Activated CD4-positive, CD25-positive, alpha-beta regulatory T cell (primary cell): ENCODE measurements around the gene ZNF578.
A peak's percentile ranks its signal among the peaks of the same experiment; 100 is the strongest.
"Not testable (repeated sequence)": the region's sequence is repeated elsewhere in the genome, so short reads cannot be mapped to it uniquely, and the experiment has no call there.

Experiments
- DNase-seq, 4 experiments: peaks; one replicate each; lab custom pipeline; 2025; lab: John Stamatoyannopoulos, UW

ZNF578 gene

GRCh38 chr19:52453324-52454094, at the start of gene ZNF578:
TSS of gene ZNF578 (plus strand) at chr19:52453553. CDS start at chr19:52501846, 48,293 bp downstream.
- DNase-seq: peak; percentile 2 to 43 (median 33)

GRCh38 chr19:52410276-52410675, 43.1 kb upstream of the ZNF578 start:
- no peak for DNase-seq

DNA sequence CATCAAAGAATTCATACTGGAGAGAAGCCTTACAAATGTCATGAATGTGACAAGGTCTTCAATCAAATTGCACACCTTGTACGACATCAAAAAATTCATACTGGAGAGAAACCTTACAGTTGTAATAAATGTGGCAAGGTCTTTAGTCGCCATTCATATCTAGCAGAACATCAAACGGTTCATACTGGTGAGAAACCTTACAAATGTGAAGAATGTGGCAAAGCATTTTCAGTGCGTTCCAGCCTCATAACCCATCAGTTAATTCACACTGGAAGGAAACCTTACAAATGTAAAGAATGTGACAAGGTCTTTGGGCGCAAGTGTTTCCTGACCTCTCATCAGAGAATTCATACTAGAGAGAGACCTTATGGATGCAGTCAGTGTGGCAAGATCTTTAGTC, 37.6 kb upstream of the ZNF578 start:
- no peak for DNase-seq

DNA sequence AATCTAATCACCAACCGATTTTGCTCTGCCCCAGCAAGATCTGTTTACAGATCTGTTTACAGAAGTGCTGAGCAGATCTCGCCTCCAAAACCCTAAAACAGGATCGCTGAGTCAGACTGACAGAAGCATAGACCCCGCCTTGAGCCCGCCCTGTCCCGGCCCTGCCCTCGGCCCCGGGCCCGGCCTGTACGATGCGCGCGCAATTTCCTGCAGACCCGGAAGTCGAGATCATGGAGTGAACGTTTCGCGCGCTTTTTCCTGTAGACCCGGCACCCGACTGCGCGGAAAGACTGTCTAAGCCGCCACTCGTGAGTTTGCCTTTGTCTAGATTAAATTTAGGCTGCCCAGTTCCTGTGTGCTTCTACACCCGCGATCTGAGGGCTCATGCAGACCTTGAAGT, 24.4 kb upstream of the ZNF578 start, which contains the start of gene ZNF534:
ZNF534 (plus strand) TSS at position 212 of the 400 bp plus-strand sequence. CDS start 2,327 bp downstream, outside the sequence.
- no peak for DNase-seq

DNA sequence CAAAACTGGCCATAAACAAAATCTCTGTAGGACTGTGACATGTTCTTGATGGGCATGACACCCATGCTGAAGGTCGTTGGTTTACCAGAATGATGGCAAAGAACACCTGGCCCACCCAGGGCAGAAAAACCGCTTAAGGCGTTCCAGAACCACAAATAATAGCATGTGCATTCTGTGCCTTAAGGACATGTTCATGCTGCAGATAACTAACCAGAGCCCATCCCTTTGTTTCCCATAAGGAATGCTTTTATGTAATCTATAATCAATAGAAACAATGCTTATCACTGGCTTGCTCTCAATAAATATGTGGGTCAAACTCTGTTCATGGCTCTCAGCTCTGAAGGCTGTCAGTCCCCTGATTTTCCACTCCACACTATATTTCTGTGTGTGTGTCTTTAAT, 11.2 kb upstream of the ZNF578 start:
- no peak for DNase-seq

- DNase-seq: no peak
Observed at GRCh38 chr19:52444506-52444905, 8.8 kb upstream of the ZNF578 start.

DNA sequence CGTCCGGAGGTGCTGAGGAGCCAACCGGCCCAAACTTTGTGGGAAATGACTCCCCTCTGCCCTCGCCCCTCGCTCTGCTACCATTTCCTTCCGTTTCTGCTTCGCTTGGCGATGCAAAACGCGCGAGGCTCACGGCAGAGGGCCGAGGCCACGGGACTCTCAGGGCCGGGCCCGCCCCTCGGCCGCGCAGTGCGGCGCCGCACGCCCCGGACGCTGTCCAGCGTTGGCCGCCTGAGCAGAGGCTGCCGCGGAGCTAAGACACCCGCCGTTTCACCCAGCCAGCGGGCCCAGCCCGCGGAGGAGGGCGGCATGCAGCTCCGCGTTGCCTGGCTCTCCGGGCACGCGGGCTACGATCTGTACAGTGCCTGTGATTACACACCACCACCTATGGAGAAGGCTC, 2.1 kb upstream of the ZNF578 start:
- DNase-seq: no peak

- no peak for DNase-seq
Observed at GRCh38 chr19:52464798-52465470, 11.6 kb downstream of the ZNF578 start.

- no peak for DNase-seq
Observed at GRCh38 chr19:52473655-52474350, 20.4 kb downstream of the ZNF578 start.

GRCh38 chr19:52474351-52475127, 21.2 kb downstream of the ZNF578 start:
- no peak for DNase-seq

GRCh38 chr19:52484111-52484743, 30.9 kb downstream of the ZNF578 start:
- not testable (repeated sequence) for DNase-seq

GRCh38 chr19:52485064-52485463, 31.7 kb downstream of the ZNF578 start:
- not testable (repeated sequence) for DNase-seq

- DNase-seq: not testable (repeated sequence)
Observed at GRCh38 chr19:52485561-52486240, 32.3 kb downstream of the ZNF578 start.

- no peak for DNase-seq
Observed at GRCh38 chr19:52492201-52492993, 39.0 kb downstream of the ZNF578 start.

DNA sequence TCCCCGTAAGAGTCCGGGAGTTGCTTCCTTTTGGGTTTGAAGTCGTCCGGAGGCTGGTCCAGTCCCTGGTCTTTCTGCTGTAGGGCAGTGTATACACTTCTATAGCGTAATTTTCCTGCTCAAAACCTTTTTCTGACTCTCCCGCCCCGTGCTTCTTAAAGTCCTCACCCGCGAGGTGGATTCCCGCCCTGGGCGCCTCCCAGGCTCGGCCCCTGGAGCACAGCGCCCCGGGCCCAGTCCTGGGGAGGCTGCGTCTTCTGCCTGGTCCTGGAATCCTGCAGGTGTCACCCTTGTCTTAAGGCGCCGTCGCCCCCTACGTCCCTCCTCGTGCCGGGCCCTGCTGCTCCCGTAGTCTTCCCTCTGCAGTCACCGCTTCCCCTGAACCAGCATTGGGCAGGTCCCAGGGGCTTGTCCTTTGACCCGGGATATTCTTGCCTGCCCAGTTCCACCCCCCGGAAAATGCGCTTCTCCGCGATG, 39.7 kb downstream of the ZNF578 start:
- DNase-seq: no peak

- DNase-seq: no peak
Observed at GRCh38 chr19:52494518-52494917, 41.2 kb downstream of the ZNF578 start.

GRCh38 chr19:52498571-52498970, 45.2 kb downstream of the ZNF578 start:
- no peak for DNase-seq

GRCh38 chr19:52500474-52500873, 47.1 kb downstream of the ZNF578 start:
- not testable (repeated sequence) for DNase-seq

DNA sequence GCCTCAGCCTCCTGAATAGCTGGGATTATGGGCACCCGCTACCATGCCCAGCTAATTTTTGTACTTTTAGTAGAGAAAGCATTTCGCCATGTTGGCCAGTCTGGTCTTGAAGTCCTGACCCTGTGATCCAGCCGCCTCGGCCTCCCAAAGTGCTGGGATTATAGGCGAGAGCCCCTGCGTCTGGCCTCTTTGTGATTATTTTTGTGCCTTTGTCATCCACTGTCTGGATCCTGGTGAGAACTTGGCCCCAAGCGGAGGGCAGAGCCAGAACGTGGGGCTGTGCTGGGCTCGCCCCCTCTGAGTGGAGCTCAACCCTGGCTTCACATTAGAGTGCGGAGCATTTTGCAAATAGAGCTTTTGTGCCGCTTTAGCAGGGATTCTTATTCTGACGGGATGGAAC, 47.6 kb downstream of the ZNF578 start:
- DNase-seq: not testable (repeated sequence)

DNA sequence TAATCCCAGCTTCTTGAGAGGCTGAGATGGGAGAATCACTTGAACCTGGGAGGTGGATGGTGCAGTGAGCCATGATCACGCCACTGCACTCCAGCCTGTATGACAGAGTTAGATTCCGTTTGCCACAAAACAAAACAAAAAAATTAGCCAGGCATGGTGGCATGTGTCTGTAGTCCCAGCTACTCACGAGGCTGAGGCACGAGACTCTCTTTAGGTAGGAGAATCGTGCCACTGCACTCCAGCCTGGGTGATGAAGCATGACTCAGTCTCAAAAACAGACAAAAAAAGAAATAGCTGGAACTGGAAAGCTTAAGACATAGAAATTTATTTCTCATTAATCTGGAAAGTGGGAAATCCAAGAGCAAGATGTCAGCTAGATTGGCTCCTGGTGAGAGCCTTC, 53.9 kb downstream of the ZNF578 start:
- no peak for DNase-seq
